RWPE2 (cell line): Measurements from ENCODE around the gene FRY.

ENCODE experiments used
- ATAC-seq: fragments of 200-7000 bp; cut with Tn5 transposase; 3 replicates; pipeline ENCODE4 v1.9.1; 2021; ENCODE audit warnings: low read depth
- DNase-seq: peaks from one replicate; pipeline ENCODE4 v3.0.0-alpha.2; 2020; ENCODE audit warnings: low spot score
- H3K27ac ChIP-seq: fragments of 450-650 bp; 2 replicates; pipeline ENCODE4 v1.5.1; 2017; ENCODE audit warnings: mild to moderate bottlenecking; ENCODE audit not compliant: poor library complexity, severe bottlenecking
- H3K27me3 ChIP-seq: fragments of 250-450 bp; sonication (Bioruptor Pico); 2 replicates; pipeline ENCODE4 v1.5.1; 2021; ENCODE audit warnings: mild to moderate bottlenecking, moderate library complexity; ENCODE audit not compliant: insufficient read depth, poor library complexity, severe bottlenecking
- H3K36me3 ChIP-seq: fragments of 250-450 bp; sonication (Bioruptor Pico); 2 replicates; pipeline ENCODE4 v1.5.1; 2020; ENCODE audit warnings: low read depth, mild to moderate bottlenecking, moderate library complexity
- H3K4me1 ChIP-seq: fragments of 250-450 bp; sonication (Bioruptor Pico); 2 replicates; pipeline ENCODE4 v1.5.1; 2021; ENCODE audit warnings: mild to moderate bottlenecking, moderate library complexity; ENCODE audit not compliant: insufficient read depth, poor library complexity, severe bottlenecking
- H3K4me3 ChIP-seq: fragments of 250-450 bp; sonication (Bioruptor Pico); 2 replicates; pipeline ENCODE4 v1.5.1; 2021; ENCODE audit warnings: mild to moderate bottlenecking, moderate library complexity; ENCODE audit not compliant: severe bottlenecking
- H3K9me3 ChIP-seq: fragments of 250-450 bp; sonication (Bioruptor Pico); 2 replicates; pipeline ENCODE4 v1.5.1; 2021; ENCODE audit warnings: mild to moderate bottlenecking, moderate library complexity; ENCODE audit not compliant: severe bottlenecking
- CTCF ChIP-seq: fragments of 450-650 bp; IDR thresholded peaks from one replicate; pipeline ENCODE4 v1.5.1; 2017; ENCODE audit warnings: mild to moderate bottlenecking, moderate library complexity; ENCODE audit not compliant: poor library complexity, severe bottlenecking

The FRY gene

DNA sequence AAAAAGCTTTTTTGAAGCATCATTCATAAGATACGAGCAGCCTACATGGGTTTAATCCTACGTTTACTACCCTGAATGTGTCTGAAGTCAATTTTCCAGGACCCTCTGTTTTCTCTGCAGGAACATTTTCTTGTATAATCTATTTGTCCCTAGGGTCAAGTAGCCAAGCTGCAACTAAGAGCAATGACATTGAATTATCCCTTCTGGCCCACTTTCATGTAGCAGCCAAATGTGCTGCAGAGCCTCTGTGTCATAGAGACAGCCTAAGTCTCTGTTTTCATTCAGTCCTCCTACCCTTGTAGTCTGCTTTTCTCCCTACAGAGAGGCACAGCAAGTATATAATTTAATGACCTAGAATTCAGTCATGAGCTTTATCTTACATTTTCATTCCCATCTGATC, 201.5 kb downstream of the FRY start:
- no peaks in the 10 kb centered on the region for H3K27me3 ChIP-seq
- H3K4me3 ChIP-seq, result no peak overlapping the region
- no peak for ATAC-seq
- H3K27ac ChIP-seq, result no peak overlapping the region
- no peaks in the 10 kb centered on the region for H3K9me3 ChIP-seq
- H3K4me1 ChIP-seq, result no peaks in the 10 kb centered on the region
- DNase-seq, result no peak
- TF ChIP-seq CTCF, result no peak
- no peaks in the 10 kb centered on the region for H3K36me3 ChIP-seq

DNA sequence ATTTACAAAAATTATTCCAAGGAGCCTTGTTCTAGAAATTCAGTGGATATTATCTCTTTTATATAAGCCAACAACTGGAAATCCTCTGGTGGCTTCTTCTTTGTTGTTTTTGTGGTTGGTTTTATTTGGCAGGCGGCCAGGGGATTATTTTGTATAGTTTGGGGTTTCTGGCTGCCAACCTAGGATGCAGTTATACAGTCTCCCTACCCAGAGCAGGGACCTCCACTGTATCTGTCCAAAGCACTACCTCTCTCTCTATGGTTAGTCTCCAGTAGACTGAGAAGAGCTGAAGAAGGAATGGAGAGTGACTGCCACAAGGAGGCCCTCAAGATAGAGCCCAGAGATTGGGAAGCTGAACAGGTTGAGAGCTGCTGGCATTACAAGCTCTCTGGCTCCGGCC, 203.3 kb downstream of the FRY start:
- no peak for DNase-seq
- H3K9me3 ChIP-seq, result no peaks in the 10 kb centered on the region
- no peak for ATAC-seq
- H3K36me3 ChIP-seq, result no peaks in the 10 kb centered on the region
- no peaks in the 10 kb centered on the region for H3K4me1 ChIP-seq
- TF ChIP-seq CTCF, result no peak
- no peaks in the 10 kb centered on the region for H3K27me3 ChIP-seq
- no peak overlapping the region for H3K27ac ChIP-seq
- H3K4me3 ChIP-seq, result no peak overlapping the region

DNA sequence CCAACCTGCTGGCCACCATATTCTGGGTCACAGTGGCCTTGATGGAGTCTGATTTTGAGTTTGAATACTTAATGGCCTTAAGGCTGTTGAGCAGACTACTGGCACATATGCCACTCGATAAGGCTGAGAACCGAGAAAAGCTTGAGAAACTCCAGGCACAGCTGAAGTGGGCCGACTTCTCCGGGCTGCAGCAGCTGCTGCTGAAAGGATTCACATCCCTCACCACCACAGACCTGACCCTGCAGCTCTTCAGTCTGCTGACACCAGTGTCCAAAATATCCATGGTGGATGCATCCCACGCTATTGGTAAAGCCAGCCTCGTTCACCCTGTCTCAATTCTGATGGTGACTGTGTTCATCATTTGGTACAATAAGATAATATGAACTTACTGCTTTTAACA, 206.1 kb downstream of the FRY start:
- H3K4me1 ChIP-seq, result no peaks in the 10 kb centered on the region
- DNase-seq (no peak), ATAC-seq (no peak)
- H3K4me3 ChIP-seq, result no peak overlapping the region
- no peak overlapping the region for H3K27ac ChIP-seq
- H3K9me3 ChIP-seq, result no peaks in the 10 kb centered on the region
- TF ChIP-seq CTCF, result no peak
- H3K27me3 ChIP-seq, result no peaks in the 10 kb centered on the region
- no peaks in the 10 kb centered on the region for H3K36me3 ChIP-seq

GRCh38 chr13:32243695-32244094, 212.1 kb downstream of the FRY start:
- Histone ChIP-seq H3K36me3 (no peaks in the 10 kb centered on the region), H3K27me3 (no peaks in the 10 kb centered on the region), H3K4me1 (no peaks in the 10 kb centered on the region), H3K27ac (no peak overlapping the region), H3K9me3 (no peaks in the 10 kb centered on the region), H3K4me3 (no peak overlapping the region)
- no peak for ATAC-seq
- no peak for DNase-seq
- TF ChIP-seq CTCF, result no peak

GRCh38 chr13:32245555-32245954, 214.0 kb downstream of the FRY start:
- Histone ChIP-seq H3K4me1 (no peaks in the 10 kb centered on the region), H3K27me3 (no peaks in the 10 kb centered on the region), H3K9me3 (no peaks in the 10 kb centered on the region), H3K36me3 (no peaks in the 10 kb centered on the region), H3K27ac (no peak overlapping the region), H3K4me3 (no peak overlapping the region)
- TF ChIP-seq CTCF, result no peak
- ATAC-seq (no peak), DNase-seq (no peak)
